T-helper 9 cell (primary cell): ENCODE measurements around the gene MOB3B.

Experiments
- DNase-seq: peaks from one replicate; pipeline ENCODE4 v3.0.0-alpha.2; 2020

MOB3B gene

DNA sequence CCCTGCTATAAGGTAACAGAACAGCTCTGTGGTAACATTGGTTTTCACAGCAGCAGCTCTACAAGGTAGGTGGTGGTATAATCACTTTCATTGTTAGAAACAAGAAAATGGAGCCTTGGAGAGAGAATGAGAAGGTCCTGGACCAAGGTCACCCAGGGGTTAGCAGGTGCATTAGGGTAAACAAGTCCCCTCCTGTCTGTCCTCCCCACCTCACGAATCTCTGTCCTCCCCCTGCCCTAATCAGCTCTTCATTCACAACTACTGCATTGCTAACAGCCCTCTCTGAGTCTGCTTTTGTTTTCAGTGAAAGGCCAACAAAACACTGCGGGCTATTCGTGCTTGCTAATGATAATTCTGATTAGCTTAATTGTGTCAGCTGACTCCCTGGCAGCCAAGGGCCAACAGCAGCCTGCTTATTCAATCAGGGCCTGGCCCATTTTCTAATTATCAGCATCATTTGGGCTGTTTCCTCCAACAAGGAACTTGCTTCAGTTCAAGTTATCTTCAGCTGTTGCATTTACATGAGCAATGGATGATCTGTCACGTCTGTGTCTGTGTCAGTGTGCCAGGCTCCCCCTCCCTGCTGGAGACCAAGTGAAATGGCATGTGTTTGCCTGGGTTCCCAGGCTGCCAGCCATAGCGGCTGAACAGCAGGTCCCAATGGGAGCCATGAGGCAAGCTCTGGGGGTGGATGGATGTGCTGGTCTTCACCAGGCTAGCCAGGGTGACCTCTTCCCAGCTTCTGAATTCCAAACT is 176.0 kb downstream of the MOB3B start:
- no peak for DNase-seq

GRCh38 chr9:27353166-27353473 is 176.5 kb downstream of the MOB3B start:
- DNase-seq: no peak

DNA sequence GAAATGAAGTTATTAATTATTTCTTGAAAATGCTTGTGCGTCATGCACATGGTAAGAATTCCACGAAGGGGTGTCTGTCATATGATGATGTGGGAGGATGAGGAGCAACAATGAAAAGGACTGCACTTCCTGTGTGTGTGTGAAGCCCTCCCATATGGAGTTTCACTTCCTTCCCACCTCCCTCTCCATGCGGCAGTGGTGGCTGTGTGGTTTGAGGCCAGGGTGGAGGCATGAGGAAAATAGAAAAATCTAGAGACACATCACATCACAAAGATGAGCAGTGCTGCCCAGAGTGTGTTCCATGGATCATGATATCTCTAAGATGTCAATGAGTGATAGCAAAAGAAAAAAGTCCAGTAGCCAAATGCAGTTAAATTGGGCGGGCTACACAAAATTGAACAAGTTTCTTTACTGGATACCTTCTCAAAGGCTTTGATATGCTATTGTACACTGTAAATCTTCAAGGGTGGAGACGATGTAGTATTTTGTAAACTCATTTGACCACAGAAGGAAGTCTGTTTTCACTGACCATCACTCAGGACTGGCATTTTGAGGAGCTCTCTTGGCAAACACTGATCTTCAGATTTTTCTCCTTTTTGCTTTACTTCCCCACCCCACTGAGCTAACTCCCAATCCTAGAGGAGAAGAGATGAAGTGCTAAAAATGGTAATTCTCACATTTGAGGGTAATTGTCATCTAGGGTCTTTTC is 177.0 kb downstream of the MOB3B start:
- no peak for DNase-seq

DNA sequence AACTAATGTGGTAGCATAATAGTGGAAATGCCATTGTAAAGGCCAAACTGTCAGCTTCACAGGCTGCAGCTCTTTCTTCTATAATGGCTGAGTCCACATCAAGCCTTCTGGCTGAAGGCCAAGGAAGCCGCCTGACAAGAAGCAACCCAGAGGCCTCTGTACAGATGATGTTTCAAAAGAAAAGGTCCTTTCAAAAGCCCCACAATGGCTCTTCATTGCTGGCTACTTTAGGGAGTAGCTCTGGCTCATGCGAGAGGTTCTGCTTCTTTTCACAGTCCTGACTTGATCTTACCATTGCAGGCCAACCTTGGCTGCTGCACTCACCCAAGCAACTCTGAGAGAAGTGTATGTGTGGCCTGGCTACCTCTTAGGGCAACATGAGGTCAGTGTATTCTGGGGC is 178.2 kb downstream of the MOB3B start:
- DNase-seq: no peak

GRCh38 chr9:27350382-27350976 is 179.1 kb downstream of the MOB3B start:
- no peak for DNase-seq

GRCh38 chr9:27349698-27350080 is 179.9 kb downstream of the MOB3B start:
- no peak for DNase-seq

DNA sequence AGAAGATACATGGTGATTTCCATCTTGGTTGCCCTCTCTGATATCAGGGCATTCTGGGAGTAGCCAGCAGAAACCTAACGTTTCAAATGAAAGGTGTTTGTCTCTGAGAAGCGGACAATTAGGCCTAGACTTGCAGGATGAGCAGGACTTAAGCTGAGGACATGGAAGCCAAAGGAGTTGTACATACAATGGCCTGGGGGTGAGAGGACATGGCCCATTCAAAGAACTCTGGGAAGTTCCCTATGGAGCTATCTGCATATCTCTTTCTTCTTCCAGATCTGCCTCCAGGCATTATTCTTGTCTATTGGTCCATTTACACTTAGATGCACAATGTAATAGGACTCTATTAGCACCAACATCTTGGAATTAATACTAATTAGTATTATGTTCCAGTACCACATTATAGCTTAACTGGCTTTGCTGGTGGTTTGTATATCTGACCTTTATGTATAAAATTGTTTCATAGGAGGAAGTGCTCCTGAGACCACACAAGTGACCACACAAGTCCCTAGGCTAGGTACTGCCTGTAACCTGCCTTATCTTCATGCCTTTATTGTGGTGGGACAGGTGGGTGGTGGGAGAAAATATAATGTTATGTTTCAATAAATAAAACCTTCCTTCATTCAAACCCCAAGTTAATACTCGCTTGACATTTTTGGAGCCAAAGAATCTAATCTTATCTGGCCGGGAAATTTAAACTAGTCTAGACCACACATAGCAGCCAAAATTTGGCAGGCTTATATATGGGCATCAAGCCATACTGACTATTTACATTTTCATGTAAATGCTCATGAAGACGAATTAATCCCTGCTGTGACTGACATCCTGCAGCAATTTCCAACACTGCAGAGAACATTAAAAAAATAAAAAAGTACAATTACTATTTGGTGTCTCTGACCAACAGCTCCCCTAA is 180.6 kb downstream of the MOB3B start:
- DNase-seq: no peak

GRCh38 chr9:27347889-27348288 is 181.7 kb downstream of the MOB3B start:
- DNase-seq: no peak

- DNase-seq: no peak
Measured at GRCh38 chr9:27344776-27345175, 184.8 kb downstream of the MOB3B start.

GRCh38 chr9:27341545-27342294 is 187.9 kb downstream of the MOB3B start:
- no peak for DNase-seq

GRCh38 chr9:27340961-27341511 is 188.6 kb downstream of the MOB3B start:
- no peak for DNase-seq

- DNase-seq: no peak
Measured at GRCh38 chr9:27340285-27340674, 189.3 kb downstream of the MOB3B start.

DNA sequence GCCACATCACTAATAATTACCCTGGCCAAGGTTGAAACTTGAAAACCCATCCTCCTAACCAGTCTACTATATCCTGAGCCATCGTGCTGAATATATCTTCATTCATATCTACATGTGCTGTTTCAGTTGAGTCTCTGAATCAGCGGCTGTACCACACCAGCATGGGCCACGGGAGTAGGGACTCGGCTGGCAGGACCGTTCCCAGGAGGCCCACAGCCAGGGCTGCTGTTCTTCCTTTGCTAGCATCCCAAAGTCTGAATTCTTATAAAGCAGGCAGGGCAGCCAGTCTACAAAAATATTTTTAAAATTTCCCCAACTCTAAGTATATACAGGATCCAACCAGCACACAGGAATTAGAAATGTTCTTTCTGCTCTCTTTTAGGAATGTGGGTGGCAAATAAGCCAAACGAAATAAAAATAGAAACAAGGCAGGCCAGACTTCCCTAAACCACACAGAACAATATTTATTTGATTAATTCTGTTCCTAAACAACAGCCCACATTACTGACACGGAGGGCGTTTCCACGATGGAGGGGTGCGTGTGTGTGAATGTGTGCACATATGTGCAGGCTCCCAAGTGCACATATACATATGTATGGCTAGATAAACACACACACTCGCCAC is 189.8 kb downstream of the MOB3B start:
- DNase-seq: no peak

DNA sequence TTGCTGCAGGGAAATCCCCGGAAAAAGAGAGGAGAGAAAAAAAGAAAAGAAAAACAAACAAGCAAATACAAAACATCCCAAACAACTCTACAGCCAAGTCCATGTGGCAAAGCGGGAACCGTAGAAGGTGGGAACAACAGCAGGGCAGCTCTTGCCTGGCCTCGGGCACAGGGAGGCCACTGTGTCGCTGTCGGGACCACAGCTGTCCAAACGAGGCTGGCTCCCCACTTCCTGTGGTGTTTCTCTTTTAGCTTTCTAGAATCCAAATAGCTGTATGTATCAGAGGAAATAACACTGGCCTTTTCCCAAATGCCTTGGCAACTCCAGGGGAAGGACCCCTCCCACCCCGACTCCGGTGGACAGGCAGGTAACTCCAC is 191.1 kb downstream of the MOB3B start:
- no peak for DNase-seq

DNA sequence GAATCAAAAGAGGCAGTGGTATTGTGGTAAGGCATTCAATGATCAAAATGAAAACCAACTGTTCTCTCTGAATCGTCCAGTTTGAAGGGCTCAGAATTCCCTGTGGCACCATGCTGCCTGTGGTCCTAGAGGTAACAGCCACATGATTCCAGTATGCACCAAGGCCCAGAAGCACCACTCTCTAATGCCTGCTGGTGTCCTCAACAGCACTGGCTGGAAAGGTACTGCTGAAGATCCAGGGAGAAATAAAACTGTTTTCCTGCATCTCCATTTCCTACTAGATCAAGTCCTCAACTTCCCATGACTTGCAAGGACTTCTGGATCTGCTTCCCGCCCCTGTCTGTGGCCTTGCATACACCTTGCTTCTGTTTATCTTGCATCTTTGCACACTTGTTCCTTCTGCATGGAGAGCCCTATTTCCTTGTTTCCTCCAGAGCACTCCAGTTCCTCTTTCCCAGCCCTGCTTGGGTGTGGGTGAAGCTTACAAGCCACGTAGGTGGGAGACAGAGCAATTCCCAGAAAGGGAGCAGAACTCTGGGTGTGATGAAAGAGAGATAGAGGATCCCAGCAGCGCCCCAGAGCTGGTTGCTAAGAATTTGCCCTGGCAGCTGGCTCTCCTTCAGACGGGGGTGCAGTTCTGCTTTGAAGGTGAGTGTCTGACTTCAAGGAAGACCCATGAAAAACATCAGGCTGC is 191.6 kb downstream of the MOB3B start:
- no peak for DNase-seq

DNA sequence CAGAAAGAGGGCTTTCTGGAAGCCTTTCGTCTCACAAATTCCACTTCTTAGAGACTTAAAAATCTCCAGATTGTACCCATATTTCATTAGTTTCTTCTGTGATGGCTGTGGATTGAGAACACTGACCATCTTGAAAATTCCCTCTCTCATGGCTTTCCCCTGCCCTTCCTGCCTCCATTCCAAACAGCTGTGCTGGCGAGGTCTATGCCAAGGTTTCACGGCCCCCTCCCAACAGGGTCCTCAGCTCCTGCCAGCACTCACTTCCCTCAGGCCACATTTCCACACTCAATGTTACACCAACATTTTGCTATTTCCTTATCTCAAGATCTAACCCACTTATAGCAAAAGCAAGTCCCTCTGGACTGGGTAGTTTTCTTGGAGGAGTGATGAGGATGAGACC is 192.4 kb downstream of the MOB3B start:
- no peak for DNase-seq

- DNase-seq: no peak
Measured at GRCh38 chr9:27336829-27337228, 192.8 kb downstream of the MOB3B start.

DNA sequence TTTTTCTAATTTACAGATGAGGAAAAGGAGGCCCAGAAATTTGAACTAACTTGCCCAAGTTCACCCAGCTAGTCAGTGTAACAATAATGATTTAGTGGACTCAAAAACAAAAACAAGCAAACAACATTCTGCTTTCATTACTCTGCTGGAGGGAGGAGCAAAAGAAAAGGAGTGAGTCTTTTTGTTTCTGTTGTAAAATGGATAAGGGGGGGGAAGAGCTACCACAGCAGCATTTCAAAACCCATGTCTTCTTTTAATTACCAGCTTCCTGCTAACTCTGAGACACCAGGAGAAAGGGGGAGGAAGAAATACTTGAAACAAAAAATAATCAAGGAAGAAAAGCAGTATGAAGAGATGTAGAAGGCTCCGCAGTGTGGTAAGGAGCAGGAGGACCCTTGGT is 193.5 kb downstream of the MOB3B start:
- no peak for DNase-seq

DNA sequence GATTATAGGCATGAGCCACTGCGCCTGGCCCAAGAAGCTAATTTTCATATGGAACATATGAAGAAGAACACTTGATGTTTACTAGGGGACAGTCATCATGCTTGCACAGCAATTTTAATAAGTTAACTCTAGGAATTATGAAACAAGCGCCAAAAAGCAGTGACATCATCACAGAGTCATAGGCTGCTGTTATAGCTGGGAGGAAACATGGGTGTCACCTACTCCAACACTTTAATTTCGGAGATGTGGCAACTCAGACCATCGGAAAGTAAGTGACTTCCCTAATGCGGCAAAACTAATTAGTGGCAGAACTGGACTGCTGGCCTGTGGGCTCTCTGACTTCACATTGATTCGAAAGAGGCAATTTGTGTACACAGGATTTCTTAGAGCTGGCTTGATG is 194.5 kb downstream of the MOB3B start:
- DNase-seq: no peak

GRCh38 chr9:27333241-27334052 is 196.2 kb downstream of the MOB3B start:
- DNase-seq: peak; percentile 16
